Astrocyte of the cerebellum (primary cell): ENCODE data around the gene ZNF367.

Experiments used
- DNase-seq: peaks from one replicate; pipeline ENCODE4 v3.0.0-alpha.2; 2011; ENCODE audit warnings: low read depth
- H3K4me3 ChIP-seq: 2 replicates; pipeline ENCODE4 v1.5.1; 2011; ENCODE audit warnings: mild to moderate bottlenecking, low read depth, low read length, moderate library complexity
- in situ Hi-C: cut with HindIII; loops from 2 replicates; pipeline ENCODE4 v1.10.0; 2017; ENCODE audit warnings: low sequenced_read_pairs
- TF ChIP-seq, protein P1 (sequence below): IDR thresholded peaks from 2 replicates; pipeline ENCODE4 v1.5.1; 2012; ENCODE audit warnings: low read length, low read depth, moderate library complexity, mild to moderate bottlenecking; ENCODE audit errors: missing control alignments

Gene ZNF367

GRCh38 chr9:96408409-96409280, 9.5 kb downstream of the ZNF367 start:
- no peak overlapping the region for H3K4me3 ChIP-seq
- in situ Hi-C loops: no loop called here
- no peak for DNase-seq
- TF ChIP-seq, protein P1, sequence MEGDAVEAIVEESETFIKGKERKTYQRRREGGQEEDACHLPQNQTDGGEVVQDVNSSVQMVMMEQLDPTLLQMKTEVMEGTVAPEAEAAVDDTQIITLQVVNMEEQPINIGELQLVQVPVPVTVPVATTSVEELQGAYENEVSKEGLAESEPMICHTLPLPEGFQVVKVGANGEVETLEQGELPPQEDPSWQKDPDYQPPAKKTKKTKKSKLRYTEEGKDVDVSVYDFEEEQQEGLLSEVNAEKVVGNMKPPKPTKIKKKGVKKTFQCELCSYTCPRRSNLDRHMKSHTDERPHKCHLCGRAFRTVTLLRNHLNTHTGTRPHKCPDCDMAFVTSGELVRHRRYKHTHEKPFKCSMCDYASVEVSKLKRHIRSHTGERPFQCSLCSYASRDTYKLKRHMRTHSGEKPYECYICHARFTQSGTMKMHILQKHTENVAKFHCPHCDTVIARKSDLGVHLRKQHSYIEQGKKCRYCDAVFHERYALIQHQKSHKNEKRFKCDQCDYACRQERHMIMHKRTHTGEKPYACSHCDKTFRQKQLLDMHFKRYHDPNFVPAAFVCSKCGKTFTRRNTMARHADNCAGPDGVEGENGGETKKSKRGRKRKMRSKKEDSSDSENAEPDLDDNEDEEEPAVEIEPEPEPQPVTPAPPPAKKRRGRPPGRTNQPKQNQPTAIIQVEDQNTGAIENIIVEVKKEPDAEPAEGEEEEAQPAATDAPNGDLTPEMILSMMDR: no peak

DNA sequence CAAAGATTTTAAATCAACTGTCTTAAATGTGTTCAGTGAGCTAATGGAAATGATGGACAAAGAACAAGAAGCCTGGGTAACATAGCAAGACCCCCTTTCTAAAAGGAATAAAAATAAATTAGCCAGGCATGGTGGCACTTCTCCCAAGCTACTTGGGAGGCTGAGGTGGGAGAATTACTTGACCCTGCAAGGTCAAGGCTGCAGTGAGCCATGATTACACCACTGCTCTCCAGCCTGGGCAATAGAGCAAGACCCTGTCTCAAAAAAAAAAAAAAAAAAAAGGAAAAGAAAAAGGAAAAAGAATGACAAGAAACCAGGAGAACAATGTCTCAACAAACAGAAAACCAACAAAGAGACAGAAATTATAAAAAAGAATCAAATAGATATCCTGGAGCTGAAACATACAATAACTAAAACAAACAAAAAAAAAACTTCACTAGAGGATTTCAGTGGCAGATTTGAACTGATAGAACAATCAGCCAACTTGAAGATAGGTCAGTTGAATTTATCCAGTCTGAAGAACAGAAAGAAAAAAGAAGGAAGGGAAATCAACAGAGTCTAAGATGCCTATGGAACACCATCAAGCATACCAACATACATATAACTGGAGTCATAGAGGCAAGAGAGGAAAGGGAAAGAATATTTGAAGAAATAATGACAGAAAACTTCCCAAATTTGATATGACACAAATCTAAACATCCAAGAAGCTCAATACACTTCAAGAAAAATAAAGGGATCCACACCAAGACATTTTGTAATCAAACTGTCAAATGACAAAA, 17.8 kb downstream of the ZNF367 start:
- in situ Hi-C loops: no loop called here
- TF ChIP-seq, protein P1: no peak
- H3K4me3 ChIP-seq: no peak overlapping the region
- no peak for DNase-seq

DNA sequence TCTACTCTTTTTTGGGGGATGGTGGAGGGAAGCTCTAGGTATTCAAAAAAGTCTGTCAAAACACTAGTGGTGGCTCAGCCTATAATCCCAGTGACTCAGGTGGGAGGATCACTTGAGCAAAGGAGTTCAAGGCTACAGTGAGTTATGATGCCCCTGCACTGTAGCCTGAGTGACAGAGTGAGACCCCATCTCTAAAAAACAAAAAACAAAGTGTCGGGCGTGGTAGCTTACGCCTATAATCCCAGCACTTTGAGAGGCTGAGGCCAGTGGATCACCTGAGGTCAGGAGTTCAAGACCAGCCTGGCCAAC, 18.9 kb downstream of the ZNF367 start:
- no peak for DNase-seq
- in situ Hi-C loops: no loop called here
- TF ChIP-seq, protein P1: no peak
- no peak overlapping the region for H3K4me3 ChIP-seq

GRCh38 chr9:96398582-96399324, 19.4 kb downstream of the ZNF367 start:
- in situ Hi-C loops: no loop called here
- DNase-seq: no peak
- H3K4me3 ChIP-seq: no peak overlapping the region
- TF ChIP-seq, protein P1: peak; percentile 12

DNA sequence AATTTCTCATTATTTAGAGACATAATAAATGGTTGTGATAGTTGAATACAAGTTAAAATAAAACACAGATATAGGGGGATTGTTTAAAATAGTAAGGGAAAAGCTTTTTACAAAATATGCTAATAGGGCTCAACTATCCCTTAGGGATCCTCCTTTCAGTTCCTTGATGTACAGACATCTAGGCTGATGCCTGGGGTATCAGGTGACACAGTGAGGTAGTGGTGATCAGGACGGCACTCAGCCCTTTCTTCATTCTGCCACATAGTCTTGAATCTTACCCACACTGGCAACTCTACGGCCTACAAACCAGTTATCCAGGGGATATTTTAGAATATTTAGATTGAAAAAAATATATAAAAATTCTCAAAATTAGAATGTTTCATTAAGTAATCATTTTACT, 22.2 kb downstream of the ZNF367 start:
- TF ChIP-seq, protein P1: no peak
- no peak for DNase-seq
- in situ Hi-C loops: no loop called here
- no peak overlapping the region for H3K4me3 ChIP-seq

DNA sequence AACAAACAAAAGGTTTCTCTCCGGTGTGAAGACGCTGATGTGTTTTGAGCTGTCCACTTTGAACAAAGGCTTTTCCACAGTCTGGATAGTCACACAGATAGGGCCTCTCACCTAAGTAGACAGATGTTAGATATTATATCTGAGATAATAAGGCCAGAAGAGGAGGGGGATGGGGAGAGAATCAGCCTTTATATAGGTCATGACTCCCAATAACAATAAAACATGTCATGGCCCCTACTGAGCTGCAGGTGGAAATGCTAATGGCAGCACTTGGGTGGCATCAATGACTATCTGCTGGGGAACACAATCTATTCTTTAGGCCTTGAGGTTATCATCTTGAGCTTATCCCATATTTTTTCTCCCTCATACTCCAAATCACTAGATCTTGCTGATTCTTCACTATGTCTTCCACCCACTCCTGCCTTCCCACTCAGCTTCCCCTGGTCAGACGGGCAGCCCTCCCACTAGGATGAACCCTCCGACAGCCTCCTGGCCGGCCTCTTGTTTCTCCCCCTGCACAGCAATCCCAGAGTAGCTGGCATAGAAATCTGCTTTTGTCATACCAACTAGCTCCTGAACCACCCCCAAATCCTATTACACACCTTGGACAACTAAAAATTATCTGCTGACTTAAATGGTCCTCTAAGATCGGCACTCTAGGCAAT, 23.2 kb downstream of the ZNF367 start:
- H3K4me3 ChIP-seq: no peak overlapping the region
- in situ Hi-C loops: no loop called here
- no peak for DNase-seq
- TF ChIP-seq, protein P1: no peak
